PFSK-1 (cell line): ENCODE data around the gene H19.

Experiments
- FOXP2 ChIP-seq: optimal IDR thresholded peaks from 2 replicates; pipeline ENCODE3; 2011; ENCODE audit warnings: borderline replicate concordance, control low read depth, inconsistent platforms; ENCODE audit not compliant: insufficient read depth; ENCODE audit errors: extremely low read length, extremely low read depth
- POLR2AphosphoS5 ChIP-seq: IDR thresholded peaks from 2 replicates; pipeline ENCODE4 v1.6.1; 2012; ENCODE audit warnings: low read depth, mild to moderate bottlenecking, control low read depth, low read length, moderate library complexity
- REST ChIP-seq, 2 experiments: IDR thresholded peaks; 2 replicates each; pipeline versions ENCODE4 v1.6.1 to v1.8.0; 2011 to 2012; ENCODE audit warnings: low read depth in 2 of 2, low read length in 2 of 2, control low read depth in 1 of 2, inconsistent platforms in 1 of 2, mild to moderate bottlenecking in 1 of 2, moderate library complexity in 1 of 2; ENCODE audit not compliant: insufficient read depth in 1 of 2
- SIN3A ChIP-seq: IDR thresholded peaks from 2 replicates; pipeline ENCODE4 v1.6.1; 2012; ENCODE audit warnings: mild to moderate bottlenecking, low read length, moderate library complexity, borderline replicate concordance; ENCODE audit not compliant: insufficient read depth
- TAF1 ChIP-seq: IDR thresholded peaks from 2 replicates; pipeline ENCODE4 v1.6.1; 2012; ENCODE audit warnings: low read length, control low read depth, borderline replicate concordance; ENCODE audit not compliant: insufficient read depth

H19 gene

GRCh38 chr11:1967641-1968225 lies 29.9 kb downstream of the H19 start:
- TF ChIP-seq FOXP2 (no peak), SIN3A (no peak), POLR2AphosphoS5 (no peak), TAF1 (no peak), REST (IDR thresholded peaks at IDR 0.05; ENCODE audit: insufficient read depth in 1 of 2, low read depth in 2 of 2, low read length in 2 of 2) (no peak)

GRCh38 chr11:1966531-1966930 lies 31.1 kb downstream of the H19 start:
- TF ChIP-seq SIN3A (no peak), FOXP2 (no peak), TAF1 (no peak), POLR2AphosphoS5 (no peak), REST (IDR thresholded peaks at IDR 0.05; ENCODE audit: insufficient read depth in 1 of 2, low read depth in 2 of 2, low read length in 2 of 2) (no peak)

- TF ChIP-seq FOXP2, result no peak
- no peak for TF ChIP-seq SIN3A
- no peak for TF ChIP-seq TAF1
These were observed 32.7 kb downstream of the H19 start for GRCh38 chr11:1964955-1965354.

GRCh38 chr11:1964348-1964747 lies 33.3 kb downstream of the H19 start:
- TF ChIP-seq TAF1, result no peak
- TF ChIP-seq SIN3A, result no peak
- no peak for TF ChIP-seq REST (IDR thresholded peaks at IDR 0.05; ENCODE audit: insufficient read depth in 1 of 2, low read depth in 2 of 2, low read length in 2 of 2)
- no peak for TF ChIP-seq FOXP2
- no peak for TF ChIP-seq POLR2AphosphoS5

- TF ChIP-seq POLR2AphosphoS5 (no peak), SIN3A (no peak), FOXP2 (no peak), TAF1 (no peak), REST (IDR thresholded peaks at IDR 0.05; ENCODE audit: insufficient read depth in 1 of 2, low read depth in 2 of 2, low read length in 2 of 2) (no peak)
These were observed 33.8 kb downstream of the H19 start for GRCh38 chr11:1963864-1964263.
